Activated CD4-positive, alpha-beta T cell treated with anti-CD3 and anti-CD28 coated beads for 36 hours (primary cell): Measurements from ENCODE around the gene PABPC1L. TPM values are rescaled to one million over a fixed set of nuclear protein-coding genes. Genes with fewer than 3 reads are reported as not detected.

Source experiments
- ATAC-seq: fragments of 200-7000 bp; cut with Tn5 transposase; one replicate; pipeline ENCODE4 v1.10.0; 2021; ENCODE audit warnings: mild to moderate bottlenecking, moderate library complexity
- CTCF ChIA-PET: fragments of 350-600 bp; sonication (Branson Sonifier 250); formaldehyde crosslinking; loops from one replicate; lab custom pipeline; 2021; ENCODE audit warnings: antibody characterized with exemption; lab: Charles Lee
- POLR2A ChIA-PET: fragments of 350-600 bp; sonication (Branson Sonifier 250); formaldehyde crosslinking; loops from one replicate; lab custom pipeline; 2021; ENCODE audit warnings: antibody characterized with exemption, inconsistent platforms; lab: Charles Lee
- DNase-seq: peaks from one replicate; pipeline ENCODE4 v3.0.0-alpha.2; 2020
- H3K27ac Mint-ChIP-seq: one replicate; pipeline ENCODE4 v1.8.0; 2021; ENCODE audit warnings: mixed read lengths
- H3K27me3 Mint-ChIP-seq: one replicate; pipeline ENCODE4 v1.8.0; 2021; ENCODE audit warnings: mixed read lengths
- H3K36me3 Mint-ChIP-seq: one replicate; pipeline ENCODE4 v1.8.0; 2021; ENCODE audit warnings: low read depth, mixed read lengths
- H3K4me1 Mint-ChIP-seq: one replicate; pipeline ENCODE4 v1.8.0; 2021; ENCODE audit warnings: mixed read lengths
- H3K4me3 Mint-ChIP-seq: one replicate; pipeline ENCODE4 v1.8.0; 2021; ENCODE audit warnings: mild to moderate bottlenecking, moderate library complexity, mixed read lengths
- H3K9me3 Mint-ChIP-seq: one replicate; pipeline ENCODE4 v1.8.0; 2021; ENCODE audit warnings: low read depth, mixed read lengths
- intact Hi-C, 2 experiments: fragments of 100-400 bp; cut with DNase I in 1 of 2; cut with micrococcal nuclease in 1 of 2; formaldehyde crosslinking; loops; one replicate each; pipeline versions ENCODE4 v1.14.2 to v1.15.1; 2022 to 2024; cut with DNase I, micrococcal nuclease
- total RNA-seq, 2 experiments: library from RNA; stranded (reverse); gene quantifications; one replicate each; pipeline ENCODE4 v1.2.3, GENCODE V29; 2021

PABPC1L gene
- total RNA-seq, 2 experiments from 2014 or later, result 61.7 to 71.3 TPM

- H3K27ac Mint-ChIP-seq, result no peak overlapping the region
- no peaks in the 10 kb centered on the region for H3K9me3 Mint-ChIP-seq
- H3K4me3 Mint-ChIP-seq, result no peak overlapping the region
- peaks cover 36% of the 10 kb centered on the region for H3K4me1 Mint-ChIP-seq
- peaks cover 88% of the 10 kb centered on the region for H3K36me3 Mint-ChIP-seq
- no peak for ATAC-seq
- intact Hi-C loops, result loop anchor here in 1 of 2 experiments (5.0 kb wide), 1 partner anchor 37 kb away; no protein-coding TSS in a partner anchor
- no peak for DNase-seq
- H3K27me3 Mint-ChIP-seq, result no peaks in the 10 kb centered on the region
- POLR2A ChIA-PET, result no interaction called here
- CTCF ChIA-PET, result no interaction called here
Measured at GRCh38 chr20:44955270-44955669, 45.4 kb downstream of the PABPC1L start.

DNA sequence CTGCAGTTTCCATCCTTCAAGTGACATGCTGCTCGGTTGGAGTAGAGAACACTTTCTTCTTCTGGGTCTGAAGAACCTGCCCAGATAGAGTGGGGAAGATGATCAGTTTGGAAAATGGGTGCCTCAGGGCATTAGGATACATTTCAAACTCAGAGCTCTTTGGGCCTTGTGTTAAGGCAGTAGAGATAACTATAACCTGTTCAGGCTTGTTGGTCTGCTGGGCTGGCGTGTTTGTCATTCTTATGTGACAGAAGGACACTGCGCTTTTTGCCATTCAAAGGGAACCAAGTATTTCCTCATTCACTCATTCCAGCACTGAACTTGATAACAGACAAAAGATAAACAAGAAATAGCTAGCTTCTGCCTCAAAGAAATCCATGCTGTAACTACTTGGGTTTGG lies 46.5 kb downstream of the PABPC1L start:
- no peak overlapping the region for H3K4me3 Mint-ChIP-seq
- peaks cover 82% of the 10 kb centered on the region for H3K36me3 Mint-ChIP-seq
- no peak overlapping the region for H3K27ac Mint-ChIP-seq
- no peaks in the 10 kb centered on the region for H3K9me3 Mint-ChIP-seq
- no peak for ATAC-seq
- ChIA-PET CTCF (no interaction called here), POLR2A (interaction anchor here (1.0 kb wide), 1 partner anchor 25 kb away, joined by 7 read pairs; no protein-coding TSS in a partner anchor)
- DNase-seq, result no peak
- no peaks in the 10 kb centered on the region for H3K27me3 Mint-ChIP-seq
- H3K4me1 Mint-ChIP-seq, result peaks cover 46% of the 10 kb centered on the region
- intact Hi-C loops, result loop anchor here in 1 of 2 experiments (5.0 kb wide), 1 partner anchor 36 kb away; no protein-coding TSS in a partner anchor

DNA sequence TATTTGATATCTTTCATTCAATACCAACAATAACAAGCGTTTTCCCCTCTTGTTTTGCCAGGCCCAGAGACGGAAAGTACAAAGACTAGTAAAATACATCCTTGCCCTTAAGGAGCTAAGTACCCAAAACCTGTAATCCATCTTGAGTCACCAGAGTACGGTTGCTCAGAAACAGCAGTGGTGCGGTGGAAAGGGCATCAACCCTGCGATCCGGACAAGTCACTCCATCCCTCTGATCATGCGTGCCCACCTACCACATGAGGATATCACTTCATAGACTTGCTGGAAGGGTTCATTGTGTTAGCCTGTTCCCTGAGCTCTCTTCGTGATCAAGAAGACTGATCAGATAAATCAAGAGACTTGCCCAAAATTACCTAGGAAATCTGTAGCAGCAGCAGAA lies 48.4 kb downstream of the PABPC1L start:
- POLR2A ChIA-PET, result interaction anchor here (0.5 to 4.6 kb wide), 9 partner anchors 11 to 413 kb away, joined by 3 to 72 read pairs (median 3); partner anchors contain the start of genes PABPC1L and YWHAB

DNA sequence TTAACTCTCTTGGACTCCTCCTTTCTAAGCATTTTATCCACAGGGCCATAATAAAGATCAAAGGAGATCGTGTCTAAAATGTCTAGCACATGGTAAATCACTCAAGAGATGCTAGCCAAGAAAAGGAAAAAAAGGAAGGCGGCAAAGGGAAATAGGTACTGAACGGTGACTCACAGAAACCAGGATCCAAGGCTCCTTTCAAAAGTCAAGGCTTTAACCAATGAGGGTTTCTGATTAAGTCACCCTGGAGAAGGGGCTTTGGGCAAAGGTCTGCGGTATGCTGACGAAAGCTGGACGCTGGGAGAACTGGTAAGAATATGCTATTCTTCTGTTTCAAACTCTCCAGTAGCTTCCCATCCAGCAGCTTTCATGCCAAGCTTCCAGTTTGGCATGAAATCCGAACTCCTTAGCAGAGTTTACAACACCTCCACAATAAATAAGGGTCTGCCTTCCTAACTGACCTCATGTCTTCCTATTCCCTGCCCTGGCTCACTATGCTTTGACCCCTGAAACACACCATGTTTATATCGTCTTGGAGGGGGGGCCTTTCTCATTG lies 49.3 kb downstream of the PABPC1L start:
- ChIA-PET POLR2A (interaction anchor here (1.1 to 4.6 kb wide), 7 partner anchors 11 to 74 kb away, joined by 3 to 72 read pairs (median 12); partner anchors contain the start of gene YWHAB), CTCF (interaction anchor here (1.0 to 2.4 kb wide), 5 partner anchors 10 to 212 kb away, joined by 3 to 12 read pairs (median 5); no protein-coding TSS in a partner anchor)
- ATAC-seq (no peak), DNase-seq (peak; percentile 42)
- Mint-ChIP-seq H3K36me3 (peaks cover 55% of the 10 kb centered on the region), H3K9me3 (no peaks in the 10 kb centered on the region), H3K4me1 (peaks cover 59% of the 10 kb centered on the region), H3K27ac (peak overlapping the region; percentile 99), H3K4me3 (peak overlapping the region; percentile 94), H3K27me3 (no peaks in the 10 kb centered on the region)
- intact Hi-C loops, result loop anchor here (1.0 to 5.0 kb wide), 3 partner anchors 12 to 72 kb away; no protein-coding TSS in a partner anchor

More for the DNA sequence above, 48.4 kb downstream of the PABPC1L start:
- Mint-ChIP-seq H3K4me3 (peak overlapping the region; percentile 94), H3K4me1 (peaks cover 59% of the 10 kb centered on the region), H3K27ac (peak overlapping the region; percentile 99), H3K36me3 (peaks cover 64% of the 10 kb centered on the region), H3K9me3 (no peaks in the 10 kb centered on the region), H3K27me3 (no peaks in the 10 kb centered on the region)
- DNase-seq (no peak), ATAC-seq (no peak)
- intact Hi-C loops, result loop anchor here in 1 of 2 experiments (2.0 to 5.0 kb wide), 2 partner anchors 34 to 71 kb away; no protein-coding TSS in a partner anchor
- CTCF ChIA-PET, result interaction anchor here (0.6 to 2.4 kb wide), 3 partner anchors 13 to 91 kb away, joined by 3 to 12 read pairs (median 3); no protein-coding TSS in a partner anchor

GRCh38 chr20:44959638-44960102 lies 49.8 kb downstream of the PABPC1L start:
- peaks cover 50% of the 10 kb centered on the region for H3K36me3 Mint-ChIP-seq
- intact Hi-C loops, result loop anchor here (1.0 to 10.0 kb wide), 9 partner anchors 12 to 1015 kb away; partner anchors contain the start of genes DNTTIP1 (in 1 of the 2), PABPC1L (in 1 of the 2), SPATA25 (in 1 of the 2) and WFDC3 (in 1 of the 2)
- DNase-seq, result peak; percentile 89
- ATAC-seq, result peak; percentile 73
- POLR2A ChIA-PET, result interaction anchor here (0.5 to 4.6 kb wide), 10 partner anchors 10 to 147 kb away, joined by 3 to 72 read pairs (median 4); partner anchors contain the start of gene YWHAB
- H3K27ac Mint-ChIP-seq, result peak overlapping the region; percentile 99
- peaks cover 59% of the 10 kb centered on the region for H3K4me1 Mint-ChIP-seq
- H3K9me3 Mint-ChIP-seq, result no peaks in the 10 kb centered on the region
- no peaks in the 10 kb centered on the region for H3K27me3 Mint-ChIP-seq
- CTCF ChIA-PET, result interaction anchor here (0.8 to 2.4 kb wide), 5 partner anchors 11 to 212 kb away, joined by 3 to 12 read pairs (median 5); no protein-coding TSS in a partner anchor
- H3K4me3 Mint-ChIP-seq, result peak overlapping the region; percentile 94

GRCh38 chr20:44960103-44960852 lies 50.4 kb downstream of the PABPC1L start, which contains the start of gene TOMM34:
Gene TOMM34, minus strand, starts transcription at chr20:44960397. Its CDS starts 64 bp downstream, at chr20:44960333.
- DNase-seq (peak; percentile 98), ATAC-seq (peak; percentile 91)
- no peaks in the 10 kb centered on the region for H3K9me3 Mint-ChIP-seq
- ChIA-PET CTCF (interaction anchor here (0.6 to 2.4 kb wide), 7 partner anchors 11 to 1714 kb away, joined by 3 to 12 read pairs (median 3); no protein-coding TSS in a partner anchor), POLR2A (interaction anchor here (0.5 to 4.6 kb wide), 10 partner anchors 10 to 147 kb away, joined by 3 to 72 read pairs (median 4); partner anchors contain the start of gene YWHAB)
- no peaks in the 10 kb centered on the region for H3K27me3 Mint-ChIP-seq
- H3K4me3 Mint-ChIP-seq, result peak within 1 kb of the TSS; percentile 94
- intact Hi-C loops, result loop anchor here (1.0 to 10.0 kb wide), 7 partner anchors 11 to 1015 kb away; partner anchors contain the start of genes DNTTIP1 (in 1 of the 2), PABPC1L (in 1 of the 2), SPATA25 (in 1 of the 2) and WFDC3 (in 1 of the 2)
- H3K4me1 Mint-ChIP-seq, result peaks cover 61% of the 10 kb centered on the region
- peaks cover 44% of the 10 kb centered on the region for H3K36me3 Mint-ChIP-seq
- H3K27ac Mint-ChIP-seq, result peak within 1 kb of the TSS; percentile 99

DNA sequence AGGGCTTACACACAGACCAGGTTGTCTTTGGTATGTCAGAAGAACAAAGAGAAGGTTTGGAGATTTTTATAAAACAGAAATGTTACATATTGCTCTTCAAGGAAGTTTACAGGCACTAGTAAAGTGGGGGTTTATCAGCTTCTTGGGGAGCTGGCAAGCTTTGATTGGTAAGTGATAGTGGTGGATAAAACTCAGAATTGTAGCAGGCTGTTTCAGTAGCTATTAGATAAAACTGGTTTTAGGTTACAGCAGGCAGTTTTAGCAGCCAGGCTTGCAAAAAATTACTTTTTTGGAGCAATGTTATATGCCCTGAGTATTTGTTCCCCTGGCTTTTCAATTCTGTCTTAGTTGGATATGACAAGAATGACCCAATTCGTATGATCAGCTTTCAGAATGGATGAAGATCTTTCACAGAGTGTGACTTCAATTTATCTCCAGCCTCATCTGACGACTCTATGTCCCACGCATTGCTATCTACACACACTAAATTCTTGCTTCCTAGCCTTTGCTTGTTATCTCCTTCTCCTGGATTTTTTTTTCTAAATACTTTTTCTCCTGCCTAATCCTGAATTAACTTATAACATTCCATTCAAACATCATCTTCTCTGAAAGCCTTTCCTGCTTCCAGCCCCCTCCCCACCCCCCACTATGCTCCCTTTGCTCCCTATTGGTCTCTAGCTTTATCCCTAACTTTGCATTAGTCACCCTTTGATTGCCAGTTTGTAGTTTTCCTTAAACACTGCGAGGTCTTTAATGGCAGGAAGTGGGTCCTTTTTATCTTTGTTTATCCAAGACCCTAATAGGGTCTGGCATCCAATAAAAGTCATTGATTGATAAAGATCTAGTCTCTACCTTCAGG lies 51.4 kb downstream of the PABPC1L start:
- ATAC-seq, result no peak
- H3K27me3 Mint-ChIP-seq, result no peaks in the 10 kb centered on the region
- intact Hi-C loops, result loop anchor here in 1 of 2 experiments (10.0 kb wide), 3 partner anchors 834 to 1014 kb away; partner anchors contain the start of genes DNTTIP1, SPATA25, WFDC3 and ZNF335
- H3K9me3 Mint-ChIP-seq, result no peaks in the 10 kb centered on the region
- H3K4me1 Mint-ChIP-seq, result peaks cover 66% of the 10 kb centered on the region
- no peak for DNase-seq
- CTCF ChIA-PET, result interaction anchor here (0.7 to 1.9 kb wide), 3 partner anchors 9 to 19 kb away, joined by 3 to 6 read pairs (median 3); no protein-coding TSS in a partner anchor
- peak overlapping the region; percentile 99 for H3K27ac Mint-ChIP-seq
- peaks cover 34% of the 10 kb centered on the region for H3K36me3 Mint-ChIP-seq
- H3K4me3 Mint-ChIP-seq, result peak overlapping the region; percentile 94
- POLR2A ChIA-PET, result interaction anchor here (0.6 to 4.6 kb wide), 2 partner anchors 9 to 12 kb away, joined by 3 to 72 read pairs; no protein-coding TSS in a partner anchor

DNA sequence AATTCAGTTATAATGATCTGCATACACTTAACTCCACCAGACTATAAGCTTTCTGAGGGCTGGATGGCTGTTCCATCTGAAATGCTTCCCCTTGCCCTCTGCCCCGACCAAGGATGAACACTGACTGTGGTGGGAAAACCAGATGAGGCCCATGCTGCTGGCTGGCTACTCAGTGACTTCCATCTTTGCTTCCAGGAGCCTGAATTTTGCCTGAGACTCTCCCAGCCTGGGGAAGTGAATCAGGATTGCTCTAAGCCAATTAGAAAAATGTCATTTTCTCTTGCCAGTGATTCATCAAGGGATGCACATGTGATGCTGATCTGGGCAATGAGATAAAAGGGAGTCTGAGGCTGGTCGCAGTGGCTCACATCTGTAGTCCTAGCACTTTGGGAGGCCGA lies 52.0 kb downstream of the PABPC1L start:
- H3K27ac Mint-ChIP-seq, result peak overlapping the region; percentile 52
- H3K9me3 Mint-ChIP-seq, result no peaks in the 10 kb centered on the region
- CTCF ChIA-PET, result interaction anchor here (0.7 kb wide), 1 partner anchor 9 kb away, joined by 3 read pairs; no protein-coding TSS in a partner anchor
- no peaks in the 10 kb centered on the region for H3K27me3 Mint-ChIP-seq
- intact Hi-C loops, result loop anchor here in 1 of 2 experiments (10.0 kb wide), 3 partner anchors 833 to 1013 kb away; partner anchors contain the start of genes DNTTIP1, SPATA25, WFDC3 and ZNF335
- no peak for ATAC-seq
- peaks cover 34% of the 10 kb centered on the region for H3K36me3 Mint-ChIP-seq
- DNase-seq, result no peak
- POLR2A ChIA-PET, result interaction anchor here (0.7 kb wide), 1 partner anchor 9 kb away, joined by 3 read pairs; no protein-coding TSS in a partner anchor
- peaks cover 62% of the 10 kb centered on the region for H3K4me1 Mint-ChIP-seq
- H3K4me3 Mint-ChIP-seq, result no peak overlapping the region

- ChIA-PET POLR2A (interaction anchor here (0.7 to 1.1 kb wide), 2 partner anchors 8 to 9 kb away, joined by 3 to 5 read pairs; no protein-coding TSS in a partner anchor), CTCF (interaction anchor here (1.0 kb wide), 1 partner anchor 28 kb away, joined by 4 read pairs; no protein-coding TSS in a partner anchor)
- Mint-ChIP-seq H3K27ac (peak overlapping the region; percentile 3), H3K4me1 (peaks cover 58% of the 10 kb centered on the region), H3K36me3 (peaks cover 33% of the 10 kb centered on the region), H3K9me3 (no peaks in the 10 kb centered on the region), H3K27me3 (no peaks in the 10 kb centered on the region), H3K4me3 (no peak overlapping the region)
- intact Hi-C loops, result loop anchor here in 1 of 2 experiments (10.0 kb wide), 3 partner anchors 832 to 1012 kb away; partner anchors contain the start of genes DNTTIP1, SPATA25, WFDC3 and ZNF335
- ATAC-seq (no peak), DNase-seq (no peak)
Measured at GRCh38 chr20:44962483-44962882, 52.6 kb downstream of the PABPC1L start.
